SIG-M5 treated with dmso at 0.1 percent for 504 hours (cell line): ENCODE results near the gene ARHGEF39.
A peak's percentile ranks its signal among the peaks of the same experiment; 100 is the strongest.

Experiments used
- DNase-seq: peaks from one replicate; lab custom pipeline; 2025; ENCODE audit not compliant: unreplicated experiment; lab: John Stamatoyannopoulos, UW

ARHGEF39 gene

GRCh38 chr9:35664531-35665470 is at the start of gene ARHGEF39:
TSS of gene ARHGEF39 (minus strand) at chr9:35665195. CDS start at chr9:35665169, 26 bp downstream.
- peak; percentile 68 for DNase-seq

GRCh38 chr9:35714123-35714522 is 49.1 kb upstream of the ARHGEF39 start:
- DNase-seq: no peak

- no peak for DNase-seq
These were observed 48.6 kb upstream of the ARHGEF39 start for GRCh38 chr9:35713578-35713977.

- no peak for DNase-seq
These were observed 47.9 kb upstream of the ARHGEF39 start for GRCh38 chr9:35712762-35713400.

GRCh38 chr9:35711501-35712428 is 46.8 kb upstream of the ARHGEF39 start:
- DNase-seq: no peak

- no peak for DNase-seq
These were observed 46.0 kb upstream of the ARHGEF39 start for GRCh38 chr9:35710818-35711500.

GRCh38 chr9:35708146-35708545 is 43.2 kb upstream of the ARHGEF39 start:
- DNase-seq: no peak

GRCh38 chr9:35706951-35707350 is 42.0 kb upstream of the ARHGEF39 start:
- DNase-seq: no peak

- DNase-seq: no peak
These were observed 40.9 kb upstream of the ARHGEF39 start for GRCh38 chr9:35705836-35706430.

GRCh38 chr9:35705372-35705771 is 40.4 kb upstream of the ARHGEF39 start:
- no peak for DNase-seq

GRCh38 chr9:35703906-35704672 is 39.1 kb upstream of the ARHGEF39 start:
- DNase-seq: no peak

GRCh38 chr9:35702696-35703095 is 37.7 kb upstream of the ARHGEF39 start:
- DNase-seq: no peak

GRCh38 chr9:35700942-35701341 is 35.9 kb upstream of the ARHGEF39 start:
- no peak for DNase-seq

GRCh38 chr9:35700031-35700430 is 35.0 kb upstream of the ARHGEF39 start:
- DNase-seq: no peak

GRCh38 chr9:35698231-35698630 is 33.2 kb upstream of the ARHGEF39 start:
- no peak for DNase-seq

- DNase-seq: no peak
These were observed 32.5 kb upstream of the ARHGEF39 start for GRCh38 chr9:35697486-35697885.

- DNase-seq: peak; percentile 33
These were observed 31.7 kb upstream of the ARHGEF39 start for GRCh38 chr9:35696520-35697215.

- no peak for DNase-seq
These were observed 31.0 kb upstream of the ARHGEF39 start for GRCh38 chr9:35695943-35696401.
